A549 treated with Mapracorat at 1 μM for 4 hours (cell line): ENCODE measurements around the gene MEA1. TPM values are rescaled to one million over a fixed set of nuclear protein-coding genes. Genes with fewer than 3 reads are reported as not detected.

Experiments used
- total RNA-seq: library from RNA; stranded (reverse); fragments of 200-300 nt; extraction: Qiagen RNA extraction; gene quantifications from 5 replicates; pipeline ENCODE4 v1.2.3, GENCODE V29; 2022

MEA1 gene
- total RNA-seq: 88.1 to 96.0 TPM (median 92.0 TPM) in 5 replicates

DNA sequence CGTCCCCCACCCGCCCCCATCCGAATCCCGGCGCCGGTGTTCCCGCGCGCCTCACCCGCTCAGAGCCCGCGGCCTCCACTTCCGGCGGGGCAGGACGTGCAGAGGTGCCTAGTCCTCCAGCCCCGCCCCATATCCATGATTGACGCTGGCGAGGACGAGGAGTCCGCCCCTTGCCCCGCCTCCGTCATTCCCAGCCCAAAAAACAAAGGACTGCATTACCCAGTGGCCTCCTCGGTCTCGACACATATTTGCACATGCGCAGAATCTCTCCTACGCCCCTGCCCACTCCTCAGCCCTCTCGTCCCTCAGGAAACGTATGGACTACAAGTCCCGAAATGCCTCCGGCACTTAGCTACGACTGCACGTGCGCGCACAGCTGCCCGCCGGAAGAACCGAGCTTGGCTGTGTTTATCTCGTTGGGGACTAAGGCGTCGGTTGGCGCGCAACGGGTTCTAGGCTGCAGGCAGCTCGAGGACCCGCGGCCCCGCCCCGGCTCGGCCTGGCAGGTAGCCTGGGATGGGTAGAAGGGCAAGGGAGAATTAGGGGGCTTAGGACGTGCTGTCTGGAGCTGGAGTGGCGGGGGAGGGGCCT lies at the start of gene MEA1, which contains the start of gene KLHDC3:
Gene MEA1 (minus strand): TSS at position 104 of the 591 bp plus-strand sequence. CDS start 133 bp downstream, outside the sequence.
Gene KLHDC3 (plus strand): TSS at position 407 of the 591 bp plus-strand sequence. CDS start 2,944 bp downstream, outside the sequence.

DNA sequence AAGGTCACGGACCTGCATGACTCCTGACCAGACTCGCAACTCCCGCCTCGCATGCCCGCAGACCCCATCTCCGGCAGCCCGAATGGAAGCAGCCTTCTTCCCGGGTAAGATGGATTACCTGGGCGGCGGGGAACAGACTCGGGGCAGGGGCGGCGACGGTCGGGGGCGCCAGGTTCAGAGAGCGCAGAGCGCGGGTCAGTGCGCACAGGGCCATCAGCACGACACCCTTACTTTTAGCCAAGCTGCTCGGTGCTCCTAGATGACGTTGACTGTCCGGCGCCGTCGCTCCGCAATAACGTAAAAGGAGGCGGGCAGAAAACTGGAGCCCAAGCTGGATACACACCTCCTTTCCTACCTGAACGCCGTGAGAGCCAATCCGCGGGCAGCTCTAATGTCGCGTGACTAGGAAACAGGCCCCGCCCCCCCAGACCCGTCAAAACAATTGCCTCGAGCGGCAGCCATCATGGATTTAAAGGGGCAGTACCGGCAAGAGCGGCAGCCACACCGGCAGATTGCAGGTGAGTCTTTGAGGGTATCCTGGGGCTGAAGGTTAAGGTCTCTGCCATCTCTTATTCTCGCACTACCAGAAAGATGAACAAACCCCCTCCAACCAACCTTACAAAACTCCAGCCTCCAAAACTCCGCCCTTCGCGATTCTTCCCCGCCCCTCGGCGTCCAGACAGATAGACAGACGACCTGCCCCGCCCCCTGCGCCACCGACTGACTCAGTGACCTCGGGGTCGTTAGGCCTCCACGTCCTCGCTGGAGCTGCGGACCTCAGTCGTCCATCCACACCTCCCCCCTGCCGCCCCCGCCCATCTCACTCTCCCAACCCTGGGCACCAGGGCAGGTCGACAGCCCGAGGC lies 45.7 kb upstream of the MEA1 start, which contains the start of the genes KLC4 and MRPL2:
Gene KLC4 (plus strand): TSS at position 464 of the 866 bp plus-strand sequence. CDS start 1,705 bp downstream, outside the sequence.
Gene MRPL2 (minus strand): TSS at position 267 of the 866 bp plus-strand sequence. CDS start 53 bp downstream, at position 214.

DNA sequence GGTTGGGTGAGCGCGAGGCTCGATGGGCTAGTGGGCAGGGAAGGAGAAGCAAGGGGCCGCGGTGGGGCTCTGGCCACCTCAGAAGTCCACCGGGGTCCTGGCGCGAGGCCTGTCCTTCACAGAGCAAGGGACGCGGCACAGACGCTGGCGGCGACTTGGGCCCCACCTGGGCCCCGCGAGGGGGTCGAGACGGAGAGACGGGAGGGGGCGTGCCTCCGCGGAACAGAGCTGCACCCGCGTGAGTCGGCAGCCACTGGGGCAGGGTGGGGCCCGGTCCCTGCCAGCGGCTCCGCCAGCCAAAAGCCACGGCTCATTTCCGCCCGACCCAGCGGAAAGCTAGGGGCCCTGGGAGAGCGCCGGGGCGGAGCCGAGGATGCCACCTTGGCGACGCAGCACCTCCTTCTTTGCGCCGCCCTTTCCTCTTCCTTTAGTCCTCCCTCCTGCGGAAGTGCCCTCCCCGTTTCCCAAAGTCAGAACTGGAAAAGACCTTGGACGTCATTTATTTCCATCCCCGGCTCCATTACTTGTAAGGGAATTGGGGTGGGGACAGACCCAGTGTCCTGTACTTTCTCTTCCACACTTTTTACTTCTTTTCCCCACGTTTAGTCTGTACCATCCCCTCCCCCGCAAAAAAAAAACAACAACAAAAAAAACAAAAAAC lies 39.9 kb upstream of the MEA1 start, which contains the start of gene CUL7:
Gene CUL7 (minus strand): TSS at position 307 of the 661 bp plus-strand sequence. CDS start 1,063 bp downstream, outside the sequence.

DNA sequence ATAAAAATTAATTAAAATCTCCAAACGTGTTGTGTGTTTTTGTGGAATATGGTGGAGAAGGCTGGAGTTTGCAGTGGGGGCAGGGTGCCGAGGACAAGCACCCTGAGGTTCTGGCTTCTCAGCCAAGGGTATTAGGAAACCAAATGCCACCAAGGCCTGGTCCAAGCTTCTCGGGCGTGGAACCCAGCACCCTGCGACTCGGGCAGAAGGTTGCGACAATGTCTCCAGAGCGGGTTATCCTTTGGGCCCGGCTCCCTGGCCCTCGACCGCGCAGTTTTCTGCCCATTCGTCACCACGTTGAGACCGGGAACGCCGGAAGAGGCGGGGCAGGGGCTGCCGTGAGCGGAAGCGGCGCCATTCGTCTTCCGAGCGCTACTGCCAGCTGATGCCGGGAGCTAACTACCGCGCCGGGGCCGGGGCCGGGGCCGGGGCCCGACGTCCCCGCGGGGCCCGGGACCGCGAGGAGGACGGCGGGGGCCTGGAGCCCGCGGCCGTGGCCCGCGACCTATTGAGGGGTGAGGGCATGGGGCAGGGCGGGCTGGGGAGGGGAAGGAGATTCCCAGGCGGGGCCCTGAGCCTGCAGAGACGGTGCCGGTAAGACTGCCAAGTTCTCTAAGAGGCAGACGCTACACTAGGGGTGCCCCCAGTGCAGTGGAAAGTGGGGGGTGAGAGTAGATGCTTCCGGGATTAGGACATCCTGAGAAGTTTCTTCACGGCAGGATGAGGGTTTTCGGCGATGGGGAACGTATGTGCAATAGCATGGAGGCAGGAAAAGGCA lies 7.7 kb upstream of the MEA1 start, which contains the start of gene RRP36:
Gene RRP36 (plus strand): TSS at position 354 of the 778 bp plus-strand sequence. CDS start 32 bp downstream, at position 386.

DNA sequence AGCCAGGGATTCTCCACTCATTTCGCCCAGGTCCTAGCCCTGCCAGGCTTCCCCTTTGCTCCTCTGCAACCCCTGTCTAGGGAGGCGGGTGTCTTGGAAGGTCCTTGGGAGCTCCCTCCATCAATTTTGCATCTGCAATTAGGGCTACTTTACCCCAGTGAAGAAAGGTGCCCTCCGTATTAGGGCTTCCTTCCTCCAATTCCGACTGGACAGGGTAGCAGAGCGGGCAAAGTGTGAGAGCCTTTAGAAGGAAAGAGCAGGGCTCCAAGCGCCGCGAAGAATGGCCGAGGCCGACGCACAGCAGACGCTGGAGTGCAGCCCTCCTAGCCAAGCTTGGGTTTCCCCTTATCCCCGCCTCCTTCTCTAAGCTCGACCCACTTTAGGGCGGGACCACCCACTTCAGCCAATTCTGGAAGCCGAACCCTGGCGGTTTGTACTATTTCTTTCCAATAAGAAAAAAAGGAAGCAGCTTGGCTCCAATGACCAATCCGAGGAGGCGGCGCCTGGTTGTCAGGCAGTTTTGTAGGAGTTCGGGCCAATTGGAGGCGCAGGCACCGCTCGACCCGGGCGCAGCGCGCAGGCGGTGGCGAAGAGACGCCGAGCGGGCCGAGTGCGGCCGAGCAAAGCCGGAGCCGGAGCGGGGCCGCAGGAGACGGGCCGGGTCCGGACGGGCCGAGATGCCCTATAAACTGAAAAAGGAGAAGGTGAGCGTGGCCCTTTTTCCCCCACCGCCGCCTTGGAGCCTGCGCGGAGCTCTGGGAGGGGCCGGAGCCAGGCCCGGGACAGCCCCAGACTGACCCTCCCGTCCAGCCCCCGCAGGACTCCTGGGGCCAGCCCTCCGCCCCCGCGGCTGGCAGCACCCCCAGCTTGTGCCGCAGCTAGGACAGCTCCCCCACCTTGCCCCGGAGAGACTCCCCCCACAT lies 29.5 kb downstream of the MEA1 start, which contains the start of gene PPP2R5D:
Gene PPP2R5D (plus strand): TSS at position 570 of the 923 bp plus-strand sequence. CDS start 108 bp downstream, at position 678.

GRCh38 chr6:42978839-42979522 lies 34.8 kb downstream of the MEA1 start, which contains the start of gene PEX6:
Gene PEX6 (minus strand): TSS chr6:42979181. CDS start chr6:42979150, 31 bp downstream.

Other genes starting within 250 kb of the MEA1 start
- gene BICRAL, start 231.9 kb downstream of the MEA1 start, total RNA-seq: 2.4 to 3.1 TPM (median 2.8 TPM) in 5 replicates
- gene RPL7L1, start 134.3 kb downstream of the MEA1 start, total RNA-seq: 61.4 to 82.5 TPM (median 64.6 TPM) in 5 replicates
- not detected in 5 replicates for gene PTCRA, start 97.9 kb downstream of the MEA1 start, total RNA-seq
- gene CNPY3, start 84.5 kb downstream of the MEA1 start, total RNA-seq: 35.8 to 45.4 TPM (median 42.7 TPM) in 5 replicates
- 0.22 to 0.30 TPM in 2 of 5 replicates, not detected in the others for gene GNMT, start 53.2 kb downstream of the MEA1 start, total RNA-seq
- 5.1 to 9.3 TPM (median 8.6 TPM) in 5 replicates for gene PEX6, start 34.8 kb downstream of the MEA1 start, total RNA-seq
- gene PPP2R5D, start 29.4 kb downstream of the MEA1 start, total RNA-seq: 23.1 to 26.5 TPM (median 25.1 TPM) in 5 replicates
- 24.6 to 28.7 TPM (median 26.6 TPM) in 5 replicates for gene KLHDC3, start 303 bp upstream of the MEA1 start, total RNA-seq
- gene RRP36, start 7.7 kb upstream of the MEA1 start, total RNA-seq: 67.5 to 78.6 TPM (median 72.7 TPM) in 5 replicates
- gene CUL7, start 39.9 kb upstream of the MEA1 start, total RNA-seq: 6.2 to 9.1 TPM (median 7.2 TPM) in 5 replicates
- gene MRPL2, start 45.5 kb upstream of the MEA1 start, total RNA-seq: 55.1 to 64.6 TPM (median 59.6 TPM) in 5 replicates
- 5.0 to 7.7 TPM (median 7.0 TPM) in 5 replicates for gene KLC4, start 45.7 kb upstream of the MEA1 start, total RNA-seq
- gene PTK7, start 62.4 kb upstream of the MEA1 start, total RNA-seq: 3.9 to 5.8 TPM (median 4.8 TPM) in 5 replicates
- 12.3 to 16.9 TPM (median 16.1 TPM) in 5 replicates for gene SRF, start 157.3 kb upstream of the MEA1 start, total RNA-seq
- gene CUL9, start 168.2 kb upstream of the MEA1 start, total RNA-seq: 7.2 to 12.6 TPM (median 7.9 TPM) in 5 replicates
- 72.7 to 108 TPM (median 97.1 TPM) in 5 replicates for gene DNPH1, start 215.5 kb upstream of the MEA1 start, total RNA-seq
- 0.02 to 0.07 TPM (median 0.04 TPM) in 5 replicates for gene TTBK1, start 229.5 kb upstream of the MEA1 start, total RNA-seq